SK-N-SH treated with all-trans-retinoic acid at 6 μM for 48 hours (cell line): ENCODE data around the gene ACE.

Source experiments
- ARNTL ChIP-seq: fragments of 450-650 bp; formaldehyde crosslinking; IDR thresholded peaks from 2 replicates; pipeline ENCODE4 v1.5.0; 2020; ENCODE audit warnings: low read depth, mild to moderate bottlenecking, moderate library complexity, borderline replicate concordance
- PATZ1 ChIP-seq: fragments of 250-450 bp; sonication (Bioruptor Pico); IDR thresholded peaks from 2 replicates; pipeline ENCODE4 v1.8.0; 2020; ENCODE audit warnings: mild to moderate bottlenecking, moderate library complexity, borderline replicate concordance
- PPARA ChIP-seq: fragments of 250-450 bp; sonication (Bioruptor Pico); IDR thresholded peaks from 2 replicates; pipeline ENCODE4 v1.5.0; 2020; ENCODE audit warnings: mild to moderate bottlenecking, borderline replicate concordance

DNA sequence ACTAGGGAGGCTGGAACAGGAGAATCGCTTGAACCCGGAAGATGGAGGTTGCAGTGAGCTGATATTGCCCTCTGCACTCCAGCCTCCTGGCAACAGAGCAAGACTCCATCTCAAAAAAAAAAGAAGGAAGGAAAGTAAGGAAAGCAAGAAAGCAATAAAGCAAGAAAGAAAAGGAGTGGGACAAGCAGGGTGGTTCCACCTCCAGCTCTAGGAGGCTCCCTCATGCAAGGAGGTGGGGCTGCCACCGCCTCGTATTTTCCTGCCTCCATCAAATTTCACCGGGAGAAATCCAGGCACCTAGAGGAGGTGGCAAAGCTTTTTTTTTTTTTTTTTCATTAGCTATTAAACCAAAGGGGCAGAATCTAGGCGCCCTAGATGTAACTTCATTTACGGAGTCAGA, 31.8 kb upstream of the ACE start:
- TF ChIP-seq PPARA (CRISPR knock-in tag) (no peak), PATZ1 (CRISPR knock-in tag) (no peak), ARNTL (CRISPR knock-in tag) (no peak)
